SK-N-MC (cell line): ENCODE measurements around the gene CSRP1.

Experiments used
- DNase-seq: peaks from one replicate; pipeline ENCODE4 v3.0.0-alpha.2; 2011; ENCODE audit warnings: low read depth, low spot score
- H3K27ac ChIP-seq: fragments of 200-600 bp; sonication (generic); 2 replicates; pipeline ENCODE4 v1.5.1; 2016; ENCODE audit warnings: mixed run types
- H3K36me3 ChIP-seq: fragments of 200-600 bp; sonication (generic); 2 replicates; pipeline ENCODE4 v1.6.1; 2017; ENCODE audit warnings: antibody characterized with exemption, low read length, mixed read lengths; ENCODE audit not compliant: insufficient read depth
- H3K4me3 ChIP-seq: fragments of 200-600 bp; sonication (generic); 2 replicates; pipeline ENCODE4 v1.5.1; 2016
- H3K9ac ChIP-seq: fragments of 200-600 bp; sonication (generic); 2 replicates; pipeline ENCODE4 v1.8.0; 2017; ENCODE audit warnings: mixed run types, mixed read lengths; ENCODE audit not compliant: insufficient read length
- H3K9me3 ChIP-seq: fragments of 200-600 bp; sonication (generic); 2 replicates; pipeline ENCODE4 v1.6.1; 2017; ENCODE audit warnings: low read depth, mild to moderate bottlenecking, antibody characterized with exemption, low read length, moderate library complexity, mixed read lengths
- EZH2 ChIP-seq: fragments of 200-600 bp; sonication (generic); IDR thresholded peaks from one replicate; pipeline ENCODE4 v1.6.1; 2017; ENCODE audit warnings: antibody characterized with exemption
- FOXP2 ChIP-seq: optimal IDR thresholded peaks from 2 replicates; pipeline ENCODE3; 2011; ENCODE audit warnings: mild to moderate bottlenecking, moderate library complexity; ENCODE audit not compliant: insufficient read depth; ENCODE audit errors: extremely low read length, control extremely low read depth
- POLR2AphosphoS5 ChIP-seq: IDR thresholded peaks from 2 replicates; pipeline ENCODE4 v1.6.1; 2012; ENCODE audit warnings: mild to moderate bottlenecking, low read depth, low read length, borderline replicate concordance

Gene CSRP1

DNA sequence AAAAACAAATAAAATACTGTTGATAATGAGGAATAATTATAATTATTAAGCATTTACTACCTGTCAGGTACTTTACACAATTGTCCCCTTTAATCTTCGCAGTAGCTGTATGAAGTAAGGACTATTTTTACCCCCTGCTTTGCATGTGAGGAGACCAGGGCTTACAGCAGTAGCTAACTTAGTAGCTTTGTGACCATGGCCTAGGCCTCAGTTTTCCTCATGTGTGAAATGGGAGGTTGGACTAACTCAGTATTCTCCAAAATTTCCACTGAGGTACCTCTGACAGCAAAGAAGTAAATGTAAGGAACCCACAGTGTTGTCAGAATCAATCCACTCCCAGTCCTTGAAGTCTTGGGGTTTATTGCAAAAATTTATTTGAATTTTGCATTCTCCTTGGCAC lies 3.8 kb upstream of the CSRP1 start:
- Histone ChIP-seq H3K9me3 (no peaks in the 10 kb centered on the region), H3K4me3 (no peak overlapping the region), H3K36me3 (no peaks in the 10 kb centered on the region), H3K27ac (no peak overlapping the region), H3K9ac (no peak overlapping the region)
- no peak for DNase-seq
- TF ChIP-seq FOXP2 (no peak), EZH2 (no peak), POLR2AphosphoS5 (no peak)

DNA sequence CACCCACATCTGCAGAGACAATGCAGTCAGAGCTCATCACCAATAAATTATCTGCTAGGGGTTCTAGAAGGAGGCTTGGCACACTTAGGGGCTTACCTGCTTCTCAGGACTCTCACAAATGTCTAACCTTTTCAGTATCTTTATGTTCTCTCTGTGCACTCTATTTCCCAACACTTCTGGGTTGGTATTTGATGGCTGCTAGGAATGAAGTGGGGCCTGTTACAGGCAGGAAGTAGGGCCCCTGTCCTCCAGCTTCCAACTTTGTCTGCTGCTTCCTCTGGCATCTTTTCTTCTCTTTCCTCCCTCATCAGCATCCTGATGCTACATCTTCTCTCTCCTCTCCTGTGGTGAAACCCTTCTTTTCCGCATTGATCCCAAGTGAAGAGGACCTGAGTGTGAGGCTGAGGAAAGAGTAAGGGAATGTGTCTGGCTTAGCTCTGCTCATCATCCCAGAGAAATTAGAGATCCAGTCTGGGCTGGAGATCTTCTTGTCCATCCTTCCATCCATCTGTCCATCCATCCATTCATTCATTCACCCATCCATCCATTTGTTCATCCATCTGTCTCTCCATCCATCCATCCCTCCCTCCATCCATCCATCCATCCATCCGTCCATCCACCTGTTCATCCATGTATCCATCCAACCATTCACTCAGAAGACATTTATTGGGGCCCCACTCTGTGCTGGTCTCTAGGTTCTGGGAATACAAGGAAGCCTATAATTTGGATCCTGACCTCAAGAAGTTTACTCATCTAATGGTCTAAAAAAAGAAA lies 2.9 kb upstream of the CSRP1 start:
- no peak overlapping the region for H3K4me3 ChIP-seq

DNA sequence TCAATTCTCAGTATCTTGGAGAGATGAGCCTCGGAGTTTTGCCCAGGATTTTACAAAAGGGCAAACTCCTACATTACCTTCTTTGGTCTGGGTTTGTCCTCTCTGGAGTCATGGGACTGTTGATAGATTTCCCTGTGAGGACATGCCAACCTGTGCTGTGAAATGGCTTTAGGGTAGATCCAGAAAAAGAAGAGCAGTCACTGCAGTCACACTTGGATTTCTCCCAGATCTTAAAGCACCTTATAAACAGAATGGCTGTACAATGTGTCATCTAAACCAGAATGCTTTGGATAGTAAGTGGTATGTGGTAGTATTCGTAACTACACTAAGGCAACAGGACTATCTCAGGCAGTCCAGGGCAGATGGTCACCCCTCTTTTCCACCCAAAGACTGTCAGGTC lies 1.9 kb upstream of the CSRP1 start:
- H3K4me3 ChIP-seq = no peak overlapping the region
- H3K36me3 ChIP-seq = no peaks in the 10 kb centered on the region
- no peaks in the 10 kb centered on the region for H3K9me3 ChIP-seq
- H3K9ac ChIP-seq = no peak overlapping the region
- 0 out of 2 replicates have a peak overlapping the region, but pooled peaks have one; percentile 7 for H3K27ac ChIP-seq
- no peak for TF ChIP-seq FOXP2
- TF ChIP-seq POLR2AphosphoS5 = no peak
- TF ChIP-seq EZH2 = no peak
- no peak for DNase-seq

More for the DNA sequence above, 2.9 kb upstream of the CSRP1 start:
- Histone ChIP-seq H3K36me3 (no peaks in the 10 kb centered on the region), H3K9ac (no peak overlapping the region), H3K27ac (no peak overlapping the region), H3K9me3 (no peaks in the 10 kb centered on the region)
- DNase-seq = no peak
- no peak for TF ChIP-seq FOXP2
- no peak for TF ChIP-seq POLR2AphosphoS5
- no peak for TF ChIP-seq EZH2

DNA sequence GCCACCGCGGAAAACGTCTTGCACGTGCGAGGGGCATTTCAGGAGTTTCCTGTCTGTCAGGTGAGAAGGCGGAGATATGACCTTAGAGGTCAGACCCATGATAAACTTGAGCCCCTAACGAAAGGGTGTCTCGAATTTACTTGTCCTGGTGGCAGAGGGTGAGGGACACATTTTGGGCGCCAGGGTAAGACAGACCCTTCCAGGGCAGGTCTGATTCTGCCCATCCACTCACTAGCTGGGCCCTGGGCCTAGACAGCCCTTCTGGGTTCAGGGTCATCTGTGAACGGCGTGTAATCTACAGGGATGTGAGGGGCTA lies 395 bp upstream of the CSRP1 start:
- H3K27ac ChIP-seq = no peak overlapping the region; the same call in 1 of the 2 replicates
- no peak for TF ChIP-seq POLR2AphosphoS5
- no peak for TF ChIP-seq FOXP2
- TF ChIP-seq EZH2 = no peak

DNA sequence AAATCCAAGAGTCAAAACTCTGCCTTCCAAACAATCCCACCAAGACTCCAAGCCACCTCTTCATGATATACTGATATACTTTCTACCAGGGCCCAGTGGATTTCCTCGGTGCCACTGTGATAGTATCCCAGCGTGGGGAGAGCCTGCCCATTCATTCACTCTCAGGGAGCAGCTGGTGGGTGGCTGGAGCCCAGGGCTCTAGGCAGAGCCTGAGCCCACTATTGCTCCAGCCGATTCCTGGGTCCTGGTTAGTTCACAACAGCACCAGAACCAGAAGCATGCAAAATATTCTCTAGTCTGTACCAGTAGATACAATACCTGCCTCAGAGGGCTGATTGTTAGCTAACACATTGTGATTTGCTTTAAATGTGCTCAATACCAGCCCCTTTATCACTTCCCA lies 831 bp downstream of the CSRP1 start:
- H3K36me3 ChIP-seq = no peaks in the 10 kb centered on the region; the same call in 1 of the 2 replicates
- peak overlapping the region; percentile 83 for H3K4me3 ChIP-seq
- TF ChIP-seq EZH2 (no peak), FOXP2 (no peak), POLR2AphosphoS5 (no peak)
- peak overlapping the region; percentile 76 for H3K27ac ChIP-seq
- no peaks in the 10 kb centered on the region for H3K9me3 ChIP-seq
- no peak for DNase-seq
- H3K9ac ChIP-seq = peak overlapping the region; percentile 79

More for the DNA sequence above, 395 bp upstream of the CSRP1 start:
- Histone ChIP-seq H3K9ac (peak overlapping the region; percentile 79), H3K4me3 (peak overlapping the region; percentile 83), H3K9me3 (no peaks in the 10 kb centered on the region), H3K36me3 (no peaks in the 10 kb centered on the region; the same call in 1 of the 2 replicates)
- no peak for DNase-seq

DNA sequence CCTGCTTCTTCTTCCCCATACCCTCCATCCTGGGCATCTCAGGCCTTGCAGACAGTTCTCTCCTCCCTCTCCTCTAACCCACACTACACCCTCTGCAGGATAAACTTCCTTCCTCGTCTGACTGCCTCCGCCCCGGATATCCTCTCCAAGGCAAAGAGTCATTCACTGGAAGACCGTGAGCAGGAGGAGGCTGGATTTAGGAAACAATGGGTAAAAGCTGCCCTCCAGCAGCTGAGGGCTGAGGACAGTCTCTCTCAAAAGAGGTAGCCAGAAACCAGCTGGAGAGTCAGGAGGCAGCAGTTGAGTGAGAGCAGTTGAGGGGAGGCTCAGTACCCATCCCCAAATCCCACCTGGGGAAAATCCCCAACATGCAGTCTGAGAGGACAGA lies 1.4 kb downstream of the CSRP1 start:
- DNase-seq = no peak
- peak overlapping the region; percentile 83 for H3K4me3 ChIP-seq
- H3K9ac ChIP-seq = peak overlapping the region; percentile 79

DNA sequence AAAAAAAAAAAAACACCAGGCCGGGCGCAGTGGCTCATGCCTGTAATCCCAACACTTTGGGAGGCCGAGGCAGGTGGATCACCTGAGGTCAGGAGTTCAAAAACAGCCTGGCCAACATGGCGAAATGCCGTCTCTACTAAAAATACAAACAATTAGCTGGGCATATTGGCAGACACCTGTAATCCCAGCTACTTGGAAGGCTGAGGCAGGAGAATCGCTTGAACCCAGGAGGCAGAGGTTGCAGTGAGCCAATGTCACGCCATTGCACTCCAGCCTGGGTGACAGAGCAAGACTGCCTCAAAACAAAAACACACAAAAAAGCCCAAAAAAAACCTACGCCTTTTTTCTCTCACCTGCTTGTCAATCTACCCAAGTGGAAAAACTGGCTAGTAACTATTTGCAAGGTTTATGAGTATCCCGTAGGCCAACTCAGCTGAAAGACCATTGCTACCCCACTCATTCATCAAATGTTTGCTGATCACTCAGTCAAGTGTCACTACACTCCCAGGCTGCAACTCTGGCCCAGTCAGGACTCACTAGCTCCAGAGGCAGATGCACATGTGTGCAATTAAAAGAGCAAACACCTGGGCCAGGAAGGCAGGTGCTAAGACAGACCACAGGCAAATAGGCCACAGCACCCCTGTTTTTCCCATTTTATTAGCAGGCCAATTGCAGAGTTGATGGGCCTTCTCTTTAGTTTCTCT lies 2.0 kb downstream of the CSRP1 start:
- H3K9ac ChIP-seq = no peak overlapping the region

More for the DNA sequence above, 1.4 kb downstream of the CSRP1 start:
- Histone ChIP-seq H3K36me3 (no peaks in the 10 kb centered on the region; the same call in 1 of the 2 replicates), H3K27ac (peak overlapping the region; percentile 76), H3K9me3 (no peaks in the 10 kb centered on the region)
- TF ChIP-seq POLR2AphosphoS5 = 0 out of 2 replicates have a peak, but pooled peaks have one; percentile 28
- no peak for TF ChIP-seq FOXP2

DNA sequence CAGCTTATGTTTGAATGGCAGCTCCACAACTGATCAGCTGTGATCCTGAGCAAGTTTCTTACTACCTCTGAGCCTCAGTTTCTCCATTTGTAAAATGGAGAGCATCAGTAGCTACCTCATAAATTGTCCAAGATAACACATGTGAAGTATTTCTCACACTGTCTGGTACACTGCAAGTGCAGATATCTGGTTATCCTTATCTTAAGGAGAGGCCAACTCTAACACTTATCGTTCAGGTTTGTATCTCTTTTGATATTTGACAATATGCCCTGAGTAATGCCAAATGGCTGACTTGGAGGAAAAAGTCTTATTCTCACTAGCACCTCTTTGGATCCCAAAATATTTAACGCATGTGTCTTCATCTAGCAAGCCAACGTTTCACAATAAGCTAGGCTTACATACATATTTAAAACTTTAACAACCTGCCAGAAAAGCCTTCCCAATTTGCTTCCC lies 2.7 kb downstream of the CSRP1 start:
- Histone ChIP-seq H3K36me3 (no peaks in the 10 kb centered on the region; the same call in 1 of the 2 replicates), H3K9ac (peak overlapping the region; percentile 80), H3K4me3 (peak overlapping the region; percentile 66), H3K9me3 (no peaks in the 10 kb centered on the region), H3K27ac (peak overlapping the region; percentile 97)
- DNase-seq = no peak
- TF ChIP-seq POLR2AphosphoS5 = no peak
- no peak for TF ChIP-seq FOXP2
- no peak for TF ChIP-seq EZH2

More for the DNA sequence above, 2.0 kb downstream of the CSRP1 start:
- TF ChIP-seq EZH2 (no peak), POLR2AphosphoS5 (no peak), FOXP2 (no peak)
- peak overlapping the region; percentile 97 for H3K27ac ChIP-seq
- no peak for DNase-seq
- H3K36me3 ChIP-seq = no peaks in the 10 kb centered on the region; the same call in 1 of the 2 replicates
- no peaks in the 10 kb centered on the region for H3K9me3 ChIP-seq
- peak overlapping the region; percentile 83 for H3K4me3 ChIP-seq
